HepG2 (cell line): ENCODE data around the gene DNAJB6. TPM values are rescaled to one million over a fixed set of nuclear protein-coding genes. Genes with fewer than 3 reads are reported as not detected.

ENCODE experiments used
- ATAC-seq: fragments of 200-7000 bp; cut with Tn5 transposase; 3 replicates; pipeline ENCODE4 v1.9.1; 2020; ENCODE audit warnings: mild to moderate bottlenecking, moderate library complexity
- BruUV-seq: library from RNA; stranded (reverse); fragments of 400-500 nt; replicated peaks from 2 replicates; lab custom pipeline; 2021; lab: Mats Ljungman, UMichigan
- CTCF ChIA-PET: fragments of 300-600 bp; formaldehyde crosslinking; extraction: SDS; loops from one replicate; lab custom pipeline; 2021; ENCODE audit warnings: low total read pairs, inconsistent platforms, low intra/inter-chr PET ratio; lab: Yijun Ruan, JAX
- POLR2A ChIA-PET: fragments of 350-600 bp; sonication (Branson Sonifier 250); formaldehyde crosslinking; loops from one replicate; lab custom pipeline; 2020; ENCODE audit warnings: antibody characterized with exemption, inconsistent platforms; lab: Yijun Ruan, JAX
- DNase-seq: peaks from one replicate; pipeline ENCODE4 v3.0.0-alpha.2; 2015; ENCODE audit warnings: low spot score
- FAIRE-seq: peaks from 3 replicates; lab custom pipeline; 2011; peaks lifted over from hg19 to GRCh38; lab: Jason Lieb, UNC
- H2AFZ ChIP-seq: one replicate; pipeline ENCODE4 v1.6.1; 2011; ENCODE audit warnings: low read length, inconsistent platforms
- H3K27ac ChIP-seq: fragments of 300-600 bp; 3 replicates; pipeline ENCODE4 v1.8.0; 2011; ENCODE audit warnings: mixed run types, mild to moderate bottlenecking, mixed read lengths, low read length, inconsistent platforms; ENCODE audit not compliant: insufficient read depth; ENCODE audit errors: extremely low read length
- H3K27me3 ChIP-seq, 2 experiments: fragments of 200-600 bp in 1 of 2; 2 replicates in 1 of 2; 3 replicates in 1 of 2; pipeline versions ENCODE4 v1.6.0 to v1.8.0; 2011; ENCODE audit warnings: low read length in 2 of 2, mild to moderate bottlenecking in 2 of 2, moderate library complexity in 2 of 2, inconsistent platforms in 1 of 2; ENCODE audit not compliant: insufficient read depth in 2 of 2, control insufficient read depth in 1 of 2
- H3K36me3 ChIP-seq, 2 experiments: fragments of 200-600 bp in 1 of 2; replicated peaks in 1 of 2; 2 replicates in 1 of 2; 3 replicates in 1 of 2; pipeline versions ENCODE4 v1.5.1 to v1.8.0; 2011; ENCODE audit warnings: low read length in 2 of 2, inconsistent platforms in 1 of 2; ENCODE audit not compliant: insufficient read depth in 2 of 2, control insufficient read depth in 1 of 2
- H3K4me1 ChIP-seq: 2 replicates; pipeline ENCODE4 v1.5.1; 2012; ENCODE audit warnings: low read length, inconsistent platforms; ENCODE audit not compliant: insufficient read depth
- H3K4me2 ChIP-seq: 2 replicates; pipeline ENCODE4 v1.6.0; 2011; ENCODE audit warnings: low read depth, low read length, inconsistent platforms
- H3K4me3 ChIP-seq, 3 experiments: fragments of 200-600 bp in 1 of 3; sonication (generic), shearing (Covaris generic) in 1 of 3; replicated peaks in 1 of 3; 2 replicates each; pipeline ENCODE4 v1.5.1; 2011 to 2016; ENCODE audit warnings: low read length in 3 of 3, inconsistent platforms in 2 of 3, low read depth in 2 of 3, mild to moderate bottlenecking in 2 of 3, control low read depth in 1 of 3, mixed read lengths in 1 of 3; ENCODE audit not compliant: insufficient read depth in 1 of 3
- H3K79me2 ChIP-seq: one replicate; pipeline ENCODE4 v1.6.1; 2011; ENCODE audit warnings: low read length, inconsistent platforms; ENCODE audit not compliant: insufficient read depth
- H3K9ac ChIP-seq: 2 replicates; pipeline ENCODE4 v1.6.0; 2011; ENCODE audit warnings: mild to moderate bottlenecking, low read depth, low read length, inconsistent platforms; ENCODE audit not compliant: insufficient read depth
- H3K9me3 ChIP-seq: 2 replicates; pipeline ENCODE4 v1.5.1; 2012; ENCODE audit warnings: mild to moderate bottlenecking, low read length
- H4K20me1 ChIP-seq: 2 replicates; pipeline ENCODE4 v1.6.0; 2011; ENCODE audit warnings: inconsistent platforms, mild to moderate bottlenecking, low read length, moderate library complexity; ENCODE audit not compliant: insufficient read depth
- AGO1 ChIP-seq: fragments of 200-400 bp; formaldehyde crosslinking; IDR thresholded peaks from 2 replicates; pipeline ENCODE4 v1.6.1; 2017; ENCODE audit warnings: mild to moderate bottlenecking, low read depth, low read length, moderate library complexity; ENCODE audit not compliant: poor library complexity, severe bottlenecking
- CENPX ChIP-seq: sonication (generic); formaldehyde crosslinking; IDR thresholded peaks from 2 replicates; pipeline ENCODE4 v1.9.0; 2021; ENCODE audit warnings: mild to moderate bottlenecking, missing genetic modification reagents, moderate library complexity
- MIER3 ChIP-seq: IDR thresholded peaks from 2 replicates; pipeline ENCODE4 v1.6.1; 2016; ENCODE audit warnings: missing compliant biosample characterization, borderline replicate concordance
- ZNF737 ChIP-seq: sonication (generic); formaldehyde crosslinking; IDR thresholded peaks from 2 replicates; pipeline ENCODE4 v1.5.0; 2020; ENCODE audit warnings: missing genetic modification reagents, mild to moderate bottlenecking, borderline replicate concordance
- WGBS: methylation state at CpG from one replicate; pipeline ENCODE4 v1.1.6; 2017; ENCODE audit warnings: low lambda C conversion rate; 5-methylcytosine and 5-hydroxymethylcytosine counted together
- in situ Hi-C: cut with HindIII; loops from 2 replicates; pipeline ENCODE4 v1.10.0; 2017; ENCODE audit warnings: low pct_unique_long_range_greater_than_20kb; ENCODE audit not compliant: extremely low pct_ligation_motif_present
- intact Hi-C: fragments of 100-400 bp; cut with micrococcal nuclease; formaldehyde crosslinking; loops from one replicate; pipeline ENCODE4 v1.10.0; 2022; ENCODE audit not compliant: unreplicated experiment
- polyA plus RNA-seq, 8 experiments: library from polyadenylated mRNA; depleted of rRNA in 3 of 8; stranded (reverse) in 7 of 8; unstranded in 1 of 8; fragments of >200 nt; fragmentation: Illumina TruSeq in 4 of 8; extraction: Trizol in 4 of 8; gene quantifications; 2 replicates each; pipeline versions ENCODE4 v1.2.1 to v1.2.3, GENCODE V29; 2011 to 2016; ENCODE audit warnings: low read depth in 4 of 8, missing spikeins in 1 of 8, mixed read lengths in 1 of 8; ENCODE audit not compliant: insufficient read depth in 1 of 8
- total RNA-seq, 5 experiments: library from RNA; depleted of rRNA; stranded (reverse); fragments of >200 nt; fragmentation: Illumina TruSeq; extraction: Trizol; gene quantifications; 2 replicates each; pipeline ENCODE4 v1.2.3, GENCODE V29; 2016; ENCODE audit warnings: low read depth in 1 of 5

DNAJB6 gene
- total and polyA plus RNA-seq, 2 of the 13 experiments (the other 11 are each of a cell fraction or from before 2014, with no cell fraction given): 29.9 to 53.9 TPM

GRCh38 chr7:157368955-157369354, 32.2 kb downstream of the DNAJB6 start:
- H3K79me2 ChIP-seq: peaks cover 30% of the 10 kb centered on the region
- H4K20me1 ChIP-seq: peaks cover 12% of the 10 kb centered on the region; the same call in 1 of the 2 replicates
- H2AFZ ChIP-seq: no peak overlapping the region
- BruUV-seq: no TSS peak
- H3K9me3 ChIP-seq: no peaks in the 10 kb centered on the region
- intact Hi-C loops: no loop called here
- no peak for FAIRE-seq
- no peaks in the 10 kb centered on the region for H3K27me3 ChIP-seq
- POLR2A ChIA-PET: no interaction called here
- peaks cover 9% of the 10 kb centered on the region; the same call in 1 of the 2 replicates for H3K4me1 ChIP-seq
- DNase-seq: no peak
- ATAC-seq: no peak
- H3K27ac ChIP-seq: no peak overlapping the region
- H3K4me2 ChIP-seq: no peak overlapping the region
- CTCF ChIA-PET: no interaction called here
- in situ Hi-C loops: no loop called here
- peaks cover 43 to 87% of the 10 kb centered on the region in 2 experiments for H3K36me3 ChIP-seq
- 95% methylated on average over 7 of the region's 7 CpGs for WGBS
- H3K4me3 ChIP-seq: no peak overlapping the region
- H3K9ac ChIP-seq: no peak overlapping the region
- peak; percentile 73 for TF ChIP-seq AGO1
- no peak for TF ChIP-seq CENPX (CRISPR knock-in tag)

- no peak overlapping the region for H3K27ac ChIP-seq
- H2AFZ ChIP-seq: no peak overlapping the region
- no peaks in the 10 kb centered on the region for H3K27me3 ChIP-seq
- in situ Hi-C loops: no loop called here
- ChIA-PET POLR2A (interaction anchor here (0.6 kb wide), 1 partner anchor 1437 kb away, joined by 3 read pairs; no protein-coding TSS in a partner anchor), CTCF (no interaction called here)
- WGBS: 100% methylated on average over 5 of the region's 10 CpGs
- DNase-seq: no peak
- H3K9ac ChIP-seq: no peak overlapping the region
- intact Hi-C loops: loop anchor here (5.0 kb wide), 1 partner anchor 203 kb away; no protein-coding TSS in a partner anchor
- no peak overlapping the region for H3K4me3 ChIP-seq
- no TSS peak for BruUV-seq
- H4K20me1 ChIP-seq: peaks cover 11% of the 10 kb centered on the region; the same call in 1 of the 2 replicates
- H3K4me1 ChIP-seq: peaks cover 9% of the 10 kb centered on the region; the same call in 1 of the 2 replicates
- H3K36me3 ChIP-seq: peaks cover 36 to 86% of the 10 kb centered on the region in 2 experiments
- no peak overlapping the region for H3K4me2 ChIP-seq
- peaks cover 31% of the 10 kb centered on the region for H3K79me2 ChIP-seq
- FAIRE-seq: no peak
- ATAC-seq: no peak
- no peaks in the 10 kb centered on the region for H3K9me3 ChIP-seq
- TF ChIP-seq MIER3 (no peak), AGO1 (peak; percentile 81), ZNF737 (CRISPR knock-in tag) (no peak)
Measured at GRCh38 chr7:157370742-157371141, 33.9 kb downstream of the DNAJB6 start.
